ENCODE results near the gene PCNX2. TPM values are rescaled to one million over a fixed set of nuclear protein-coding genes. Genes with fewer than 3 reads are reported as not detected.

The PCNX2 gene
- total and polyA plus RNA-seq, 4 donors, result 2.0 to 15.1 (median 6.4) TPM

GRCh38 chr1:233019083-233019482, 276.4 kb downstream of the PCNX2 start:
- WGBS, 2 donors, result 59 to 86% methylated on average over 3 of the region's 3 CpGs
- H3K9me3 ChIP-seq (ENCODE audit: control insufficient read depth in 4 of 4, insufficient read depth in 3 of 4, low read length in 3 of 4), result no peaks in the 10 kb centered on the region
- no peak for ATAC-seq (ENCODE audit: insufficient read depth, low FRiP score)
- no peaks in the 10 kb centered on the region for H3K27me3 ChIP-seq (ENCODE audit: control insufficient read depth in 3 of 3, insufficient read depth in 3 of 3, low read length in 2 of 3)
- no peak for TF ChIP-seq CTCF (IDR thresholded peaks at IDR 0.05; ENCODE audit: control extremely low read depth, extremely low read depth)
- peaks cover 0 to 4% (median 0%) of the 10 kb centered on the region in 4 donors for H3K36me3 ChIP-seq (ENCODE audit: control insufficient read depth in 4 of 4, insufficient read depth in 4 of 4, low read length in 4 of 4)
- no peak for DNase-seq
- H3K4me3 ChIP-seq, result no peak overlapping the region
- no peak overlapping the region for H3K9ac ChIP-seq (ENCODE audit: insufficient read depth in 1 of 2, low read length in 2 of 2)
- H3K27ac ChIP-seq (ENCODE audit: low read depth in 1 of 2, low read length in 1 of 2), result no peak overlapping the region
- peaks cover 0 to 27% (median 10%) of the 10 kb centered on the region in 5 donors for H3K4me1 ChIP-seq (ENCODE audit: control insufficient read depth in 5 of 5, insufficient read depth in 5 of 5, low read length in 5 of 5)

DNA sequence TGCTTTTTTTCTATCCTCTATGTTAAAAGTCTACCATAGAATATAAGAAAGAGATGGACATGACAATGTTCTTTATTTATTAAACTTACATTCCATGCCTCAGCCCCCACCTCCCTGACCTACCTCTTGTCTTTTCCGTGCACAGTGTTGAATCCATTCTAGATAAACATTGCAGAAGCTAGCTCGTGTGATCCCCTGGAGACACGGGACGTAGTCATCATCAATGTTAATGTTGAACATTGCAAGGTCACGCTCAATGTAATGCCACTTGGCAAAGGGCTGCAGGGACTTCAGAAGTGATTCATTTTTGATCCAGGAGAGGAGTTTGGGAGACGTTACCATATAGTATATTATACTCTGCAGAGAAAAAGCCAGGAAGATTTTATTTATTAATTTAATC, 278.7 kb downstream of the PCNX2 start:
- 86 to 92% methylated on average over 6 of the region's 6 CpGs for WGBS, 2 donors
- TF ChIP-seq CTCF (IDR thresholded peaks at IDR 0.05; ENCODE audit: control extremely low read depth, extremely low read depth), result no peak
- no peak for ATAC-seq (ENCODE audit: insufficient read depth, low FRiP score)

GRCh38 chr1:233015965-233016364, 279.6 kb downstream of the PCNX2 start:
- H3K4me1 ChIP-seq (ENCODE audit: control insufficient read depth in 5 of 5, insufficient read depth in 5 of 5, low read length in 5 of 5), result peaks cover 0 to 28% (median 6%) of the 10 kb centered on the region in 5 donors
- H3K27ac ChIP-seq (ENCODE audit: low read depth in 1 of 2, low read length in 1 of 2), result no peak overlapping the region
- H3K36me3 ChIP-seq (ENCODE audit: control insufficient read depth in 4 of 4, insufficient read depth in 4 of 4, low read length in 4 of 4), result peaks cover 0 to 4% (median 0%) of the 10 kb centered on the region in 4 donors
- H3K4me3 ChIP-seq, result no peak overlapping the region
- DNase-seq, result no peak
- no peaks in the 10 kb centered on the region for H3K27me3 ChIP-seq (ENCODE audit: control insufficient read depth in 3 of 3, insufficient read depth in 3 of 3, low read length in 2 of 3)
- no peaks in the 10 kb centered on the region for H3K9me3 ChIP-seq (ENCODE audit: control insufficient read depth in 4 of 4, insufficient read depth in 3 of 4, low read length in 3 of 4)
- ATAC-seq (ENCODE audit: insufficient read depth, low FRiP score), result no peak
- H3K9ac ChIP-seq (ENCODE audit: insufficient read depth in 1 of 2, low read length in 2 of 2), result no peak overlapping the region
- no peak for TF ChIP-seq CTCF (IDR thresholded peaks at IDR 0.05; ENCODE audit: control extremely low read depth, extremely low read depth)
- 69 to 81% methylated on average over 2 of the region's 2 CpGs for WGBS, 2 donors

More for the DNA sequence above, 278.7 kb downstream of the PCNX2 start:
- peaks cover 0 to 4% (median 0%) of the 10 kb centered on the region in 4 donors for H3K36me3 ChIP-seq (ENCODE audit: control insufficient read depth in 4 of 4, insufficient read depth in 4 of 4, low read length in 4 of 4)
- no peaks in the 10 kb centered on the region for H3K9me3 ChIP-seq (ENCODE audit: control insufficient read depth in 4 of 4, insufficient read depth in 3 of 4, low read length in 3 of 4)
- no peak for DNase-seq
- peaks cover 0 to 29% (median 10%) of the 10 kb centered on the region in 5 donors for H3K4me1 ChIP-seq (ENCODE audit: control insufficient read depth in 5 of 5, insufficient read depth in 5 of 5, low read length in 5 of 5)
- no peaks in the 10 kb centered on the region for H3K27me3 ChIP-seq (ENCODE audit: control insufficient read depth in 3 of 3, insufficient read depth in 3 of 3, low read length in 2 of 3)
- no peak overlapping the region for H3K9ac ChIP-seq (ENCODE audit: insufficient read depth in 1 of 2, low read length in 2 of 2)
- H3K4me3 ChIP-seq, result no peak overlapping the region
- no peak overlapping the region for H3K27ac ChIP-seq (ENCODE audit: low read depth in 1 of 2, low read length in 1 of 2)

- Histone ChIP-seq H3K4me1 (ENCODE audit: control insufficient read depth in 5 of 5, insufficient read depth in 5 of 5, low read length in 5 of 5) (peaks cover 0 to 7% (median 2%) of the 10 kb centered on the region in 5 donors), H3K27me3 (ENCODE audit: control insufficient read depth in 3 of 3, insufficient read depth in 3 of 3, low read length in 2 of 3) (no peaks in the 10 kb centered on the region), H3K36me3 (ENCODE audit: control insufficient read depth in 4 of 4, insufficient read depth in 4 of 4, low read length in 4 of 4) (peaks cover 0 to 2% (median 0%) of the 10 kb centered on the region in 4 donors), H3K27ac (ENCODE audit: low read depth in 1 of 2, low read length in 1 of 2) (no peak overlapping the region), H3K4me3 (no peak overlapping the region), H3K9ac (ENCODE audit: insufficient read depth in 1 of 2, low read length in 2 of 2) (no peak overlapping the region), H3K9me3 (ENCODE audit: control insufficient read depth in 4 of 4, insufficient read depth in 3 of 4, low read length in 3 of 4) (no peaks in the 10 kb centered on the region)
- DNase-seq (peak; percentile 32 to 70 (median 57)), ATAC-seq (ENCODE audit: insufficient read depth, low FRiP score) (no peak)
- WGBS, 2 donors, result 85 to 92% methylated on average over 1 of the region's 1 CpG
- no peak for TF ChIP-seq CTCF (IDR thresholded peaks at IDR 0.05; ENCODE audit: control extremely low read depth, extremely low read depth)
Observed at GRCh38 chr1:233012021-233012420, 283.5 kb downstream of the PCNX2 start.
